Mesodermal cell (in vitro differentiated cells): ENCODE measurements around the gene THEMIS.
"Not testable (repeated sequence)": the region's sequence is repeated elsewhere in the genome, so short reads cannot be mapped to it uniquely, and the experiment has no call there.

ENCODE experiments used
- H3K27ac ChIP-seq: 2 replicates; pipeline ENCODE4 v1.7.0; 2013; ENCODE audit warnings: mild to moderate bottlenecking, low read depth, low read length, moderate library complexity; ENCODE audit not compliant: severe bottlenecking
- H3K36me3 ChIP-seq: 2 replicates; pipeline ENCODE4 v1.7.1; 2013; ENCODE audit warnings: mild to moderate bottlenecking, low read length, moderate library complexity; ENCODE audit not compliant: control insufficient read depth, insufficient read depth
- H3K4me1 ChIP-seq: one replicate; pipeline ENCODE4 v1.7.1; 2013; ENCODE audit warnings: mild to moderate bottlenecking, low read length; ENCODE audit not compliant: insufficient read depth, control insufficient read depth, poor library complexity, severe bottlenecking
- H3K4me3 ChIP-seq: 2 replicates; pipeline ENCODE4 v1.7.0; 2013; ENCODE audit warnings: low read length, control low read depth, mild to moderate bottlenecking; ENCODE audit not compliant: insufficient read depth, poor library complexity, severe bottlenecking; ENCODE audit errors: extremely low read depth
- H3K9me3 ChIP-seq: 2 replicates; pipeline ENCODE4 v1.7.1; 2013; ENCODE audit warnings: mild to moderate bottlenecking, low read length, moderate library complexity; ENCODE audit not compliant: control insufficient read depth
- WGBS, 2 experiments: methylation state at CpG; one replicate each; pipeline ENCODE4 v1.1.5; 2013; ENCODE audit warnings: missing lambda C conversion rate in 2 of 2; ENCODE audit not compliant: insufficient coverage in 2 of 2; 5-methylcytosine and 5-hydroxymethylcytosine counted together

The THEMIS gene

DNA sequence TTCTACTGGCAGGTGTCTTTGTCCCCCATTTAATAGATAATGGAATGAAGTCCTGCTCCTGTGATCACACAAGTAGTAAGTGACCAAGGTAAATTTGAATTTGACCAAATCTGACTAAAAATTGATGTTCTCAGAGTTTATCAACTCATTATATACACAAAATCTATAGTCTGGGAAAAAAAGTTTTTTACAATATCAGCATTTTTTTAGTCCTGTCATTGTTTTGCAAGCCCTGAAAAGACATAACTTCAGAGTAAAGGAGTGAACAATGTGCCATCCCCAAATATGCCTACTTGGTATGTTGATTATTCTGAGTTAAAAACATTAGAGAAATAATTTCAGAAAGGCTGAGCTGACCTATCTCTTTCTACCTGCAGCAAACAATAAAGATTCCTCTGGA lies 209.7 kb downstream of the THEMIS start:
- Histone ChIP-seq H3K36me3 (no peaks in the 10 kb centered on the region), H3K27ac (no peak overlapping the region), H3K4me1 (no peaks in the 10 kb centered on the region), H3K4me3 (no peak overlapping the region), H3K9me3 (no peaks in the 10 kb centered on the region)

DNA sequence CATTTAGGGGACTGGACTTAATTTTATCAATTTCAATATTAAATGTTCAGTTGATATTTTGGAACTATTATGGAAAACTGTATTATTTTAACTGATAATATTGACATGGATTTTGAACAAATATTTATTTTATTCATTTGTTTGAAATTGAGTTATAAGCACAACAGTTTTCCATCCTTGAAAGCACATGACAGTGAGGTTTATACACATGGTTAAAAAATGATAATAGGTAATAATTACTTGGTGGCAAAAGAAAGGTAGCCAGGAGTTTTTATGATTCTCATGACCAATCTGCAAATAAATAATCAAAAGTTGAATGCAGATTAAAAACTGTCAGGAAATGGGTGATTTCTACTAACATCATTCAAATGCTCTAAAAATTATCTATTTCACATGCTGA lies 210.3 kb downstream of the THEMIS start:
- Histone ChIP-seq H3K27ac (no peak overlapping the region), H3K4me3 (no peak overlapping the region), H3K36me3 (no peaks in the 10 kb centered on the region), H3K4me1 (peaks cover 4% of the 10 kb centered on the region), H3K9me3 (no peaks in the 10 kb centered on the region)

DNA sequence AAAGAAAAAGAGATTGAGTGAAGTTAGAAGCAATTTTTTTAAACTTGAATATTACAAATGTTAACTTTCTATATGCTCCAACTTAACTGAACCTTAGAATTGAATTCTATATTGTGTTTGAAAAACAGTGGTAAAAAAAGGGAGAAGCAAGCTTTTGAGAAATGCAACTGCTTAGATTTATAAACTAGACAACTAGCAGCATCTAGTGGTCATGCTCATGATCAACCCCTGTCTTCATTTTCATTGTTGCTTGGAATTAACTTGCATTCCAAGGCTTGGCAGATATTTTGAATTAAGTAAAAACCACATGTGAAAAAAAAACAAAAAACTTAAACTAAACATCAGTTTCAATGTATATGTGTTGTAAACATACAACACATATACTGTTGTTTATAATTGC lies 210.8 kb downstream of the THEMIS start:
- H3K4me1 ChIP-seq, result peaks cover 4% of the 10 kb centered on the region
- no peak overlapping the region for H3K27ac ChIP-seq
- H3K4me3 ChIP-seq, result no peak overlapping the region

DNA sequence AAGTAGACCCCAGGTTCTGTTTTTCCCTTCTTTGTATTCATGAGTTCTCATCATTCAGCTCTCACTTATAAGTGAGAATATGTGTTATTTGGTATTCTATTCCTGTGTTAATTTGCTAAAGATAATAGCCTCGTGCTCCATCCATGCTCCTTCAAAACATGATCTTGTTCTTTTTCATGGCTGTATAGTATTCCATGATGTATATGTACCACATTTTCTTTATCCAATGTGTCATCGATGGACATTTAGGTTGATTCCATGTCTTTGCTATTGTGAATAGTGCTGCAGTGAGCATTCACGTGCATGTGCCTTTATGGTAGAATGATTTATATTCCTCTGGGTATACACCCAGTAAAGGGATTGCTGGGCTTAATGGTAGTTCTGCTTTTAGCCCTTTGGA lies 213.4 kb downstream of the THEMIS start:
- H3K4me1 ChIP-seq, H3K27ac ChIP-seq, H3K4me3 ChIP-seq, H3K9me3 ChIP-seq, H3K36me3 ChIP-seq: not testable (repeated sequence)
- no CpG with 5 or more reads among the region's 3 CpGs for WGBS, 2 experiments

More for the DNA sequence above, 210.8 kb downstream of the THEMIS start:
- H3K36me3 ChIP-seq, result no peaks in the 10 kb centered on the region
- H3K9me3 ChIP-seq, result no peaks in the 10 kb centered on the region

DNA sequence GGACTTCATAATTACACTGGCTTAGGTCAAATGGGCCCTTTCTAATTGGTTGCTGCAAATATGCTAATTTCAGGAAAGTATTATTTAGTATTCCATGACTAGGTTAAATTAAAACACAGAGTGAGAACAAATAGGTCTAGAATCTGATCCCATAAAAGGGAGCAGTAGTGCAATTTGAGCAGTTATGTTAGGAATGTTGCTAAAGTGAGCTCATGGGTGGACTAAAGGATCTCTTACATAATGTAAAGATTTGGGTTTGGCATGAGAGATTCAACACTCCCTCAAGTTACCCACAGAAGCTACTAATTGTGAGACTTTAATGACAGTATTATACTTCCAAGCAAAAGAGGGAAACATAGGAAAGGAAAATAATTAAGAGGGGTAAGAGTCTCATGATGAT lies 214.8 kb downstream of the THEMIS start:
- Histone ChIP-seq H3K4me3 (no peak overlapping the region), H3K27ac (no peak overlapping the region), H3K36me3 (no peaks in the 10 kb centered on the region), H3K4me1 (peaks cover 4% of the 10 kb centered on the region), H3K9me3 (no peaks in the 10 kb centered on the region)

DNA sequence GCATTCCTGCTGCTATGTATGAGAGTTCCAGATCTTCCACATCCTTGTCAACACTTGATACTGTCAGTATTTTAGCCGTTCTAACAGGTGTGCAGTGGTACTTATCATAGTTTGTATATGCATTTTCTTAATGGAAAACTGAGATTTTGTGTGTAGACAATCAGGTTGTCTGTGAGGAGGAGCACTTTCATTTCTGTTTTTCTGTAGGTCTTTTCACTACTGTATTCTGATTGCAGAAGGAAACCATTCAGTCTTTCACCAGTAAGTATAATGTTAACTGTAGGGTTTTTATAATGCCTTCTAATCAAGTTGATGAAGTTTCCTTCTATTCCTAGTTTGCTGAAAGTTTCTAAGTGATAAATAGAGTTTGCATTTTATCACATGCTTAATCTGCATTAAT lies 216.4 kb downstream of the THEMIS start:
- peaks cover 4% of the 10 kb centered on the region for H3K4me1 ChIP-seq
- H3K9me3 ChIP-seq, result no peaks in the 10 kb centered on the region
- H3K36me3 ChIP-seq, result no peaks in the 10 kb centered on the region
- whole genome bisulfite sequencing, 2 experiments, result 100% methylated on average over 1 of the region's 1 CpG; no CpG with 5 or more reads in 1 of the 2 experiments
- H3K27ac ChIP-seq, result no peak overlapping the region
- H3K4me3 ChIP-seq, result no peak overlapping the region
